SK-N-DZ (cell line): ENCODE results near the gene CMTM2.
"Not testable (repeated sequence)": the region's sequence is repeated elsewhere in the genome, so short reads cannot be mapped to it uniquely, and the experiment has no call there.

ENCODE experiments used
- DNase-seq: peaks from one replicate; pipeline ENCODE4 v3.0.0-alpha.2; 2015; ENCODE audit warnings: low spot score
- small RNA-seq, 2 experiments: library from RNA; depleted of rRNA; stranded (forward); fragments of <200 nt; gene quantifications; one replicate each; pipeline ENCODE3, GENCODE V24; 2014

The CMTM2 gene

DNA sequence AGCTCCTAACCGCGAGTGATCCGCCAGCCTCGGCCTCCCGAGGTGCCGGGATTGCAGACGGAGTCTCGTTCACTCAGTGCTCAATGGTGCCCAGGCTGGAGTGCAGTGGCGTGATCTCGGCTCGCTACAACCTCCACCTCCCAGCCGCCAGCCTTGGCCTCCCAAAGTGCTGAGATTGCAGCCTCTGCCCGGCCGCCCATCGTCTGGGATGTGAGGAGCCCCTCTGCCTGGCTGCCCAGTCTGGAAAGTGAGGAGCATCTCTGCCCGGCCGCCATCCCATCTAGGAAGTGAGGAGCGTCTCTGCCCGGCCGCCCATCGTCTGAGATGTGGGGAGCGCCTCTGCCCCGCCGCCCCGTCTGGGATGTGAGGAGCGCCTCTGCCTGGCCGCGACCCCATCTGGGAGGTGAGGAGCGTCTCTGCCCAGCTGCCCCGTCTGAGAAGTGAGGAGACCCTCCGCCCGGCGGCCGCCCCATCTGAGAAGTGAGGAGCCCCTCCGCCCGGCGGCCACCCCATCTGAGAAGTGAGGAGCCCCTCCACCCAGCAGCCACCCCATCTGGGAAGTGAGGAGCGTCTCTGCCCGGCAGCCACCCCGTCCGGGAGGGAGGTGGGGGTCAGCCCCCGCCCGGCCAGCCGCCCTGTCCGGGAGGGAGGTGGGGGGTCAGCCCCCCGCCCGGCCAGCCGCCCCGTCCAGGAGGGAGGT is 51.4 kb downstream of the CMTM2 start:
- not testable (repeated sequence) for DNase-seq

- DNase-seq, result not testable (repeated sequence)
These were observed 52.3 kb downstream of the CMTM2 start for GRCh38 chr16:66631558-66631957.

- DNase-seq, result no peak
These were observed 55.4 kb downstream of the CMTM2 start for GRCh38 chr16:66634527-66635196.

DNA sequence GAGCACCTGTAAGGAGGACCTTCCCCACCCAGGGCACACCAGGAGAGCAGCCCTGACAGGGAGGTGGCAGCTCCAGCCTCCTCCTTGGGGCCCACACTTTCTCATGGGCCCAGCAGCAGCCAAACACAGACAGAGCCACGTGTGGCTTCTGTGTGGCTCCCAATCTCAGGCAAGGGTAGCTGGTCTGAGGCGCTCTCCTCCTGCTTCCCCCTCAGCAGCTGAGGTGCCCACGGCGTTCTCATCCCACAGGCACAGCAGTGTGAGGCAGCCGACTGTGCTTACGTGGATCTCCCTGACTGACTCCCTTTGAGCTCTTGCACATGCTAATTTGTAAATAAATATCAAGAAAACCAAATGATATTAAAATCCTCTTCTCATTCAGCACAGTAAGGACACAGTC is 56.1 kb downstream of the CMTM2 start:
- no peak for DNase-seq

- no peak for DNase-seq
These were observed 56.9 kb downstream of the CMTM2 start for GRCh38 chr16:66636199-66636598.

- no peak for DNase-seq
These were observed 58.5 kb downstream of the CMTM2 start for GRCh38 chr16:66637806-66638205.

Small RNAs within 50 kb of the gene (small RNA-seq; reads per million reads assigned to genes)
- gene CKLF-CMTM1, result 0 to 0.04 reads per million in 2 experiments
